GM23338 (cell line): Measurements from ENCODE around the gene RPN2. TPM values are rescaled to one million over a fixed set of nuclear protein-coding genes. Genes with fewer than 3 reads are reported as not detected.

ENCODE experiments used
- ATAC-seq: fragments of 200-7000 bp; cut with Tn5 transposase; 3 replicates; pipeline ENCODE4 v1.9.1; 2020
- DNase-seq: peaks from one replicate; pipeline ENCODE4 v3.0.0-alpha.2; 2015; ENCODE audit warnings: low spot score
- H2AFZ ChIP-seq: fragments of 200-600 bp; sonication (generic); 2 replicates; pipeline ENCODE4 v1.8.0; 2016; ENCODE audit warnings: antibody characterized with exemption, mild to moderate bottlenecking, moderate library complexity
- H3F3A ChIP-seq: fragments of 200-600 bp; sonication (generic); replicated peaks from 2 replicates; pipeline ENCODE4 v1.8.0; 2017; ENCODE audit warnings: antibody characterized with exemption, mixed run types, low read depth
- H3K27ac ChIP-seq: fragments of 200-600 bp; sonication (generic); 2 replicates; pipeline ENCODE4 v1.6.1; 2016; ENCODE audit warnings: low read depth
- H3K27me3 ChIP-seq: fragments of 200-600 bp; sonication (generic); 2 replicates; pipeline ENCODE4 v1.8.0; 2016; ENCODE audit warnings: mild to moderate bottlenecking, mixed run types, moderate library complexity; ENCODE audit not compliant: insufficient read depth
- H3K36me3 ChIP-seq: fragments of 200-600 bp; sonication (generic); 2 replicates; pipeline ENCODE4 v1.8.0; 2016; ENCODE audit warnings: mild to moderate bottlenecking; ENCODE audit not compliant: insufficient read depth
- H3K4me1 ChIP-seq: fragments of 200-600 bp; sonication (generic); 2 replicates; pipeline ENCODE4 v1.8.0; 2016; ENCODE audit warnings: mild to moderate bottlenecking, moderate library complexity; ENCODE audit not compliant: insufficient read depth
- H3K4me2 ChIP-seq: fragments of 200-600 bp; sonication (generic); 2 replicates; pipeline ENCODE4 v1.7.1; 2017; ENCODE audit warnings: mixed run types
- H3K4me3 ChIP-seq: fragments of 200-600 bp; sonication (generic); 2 replicates; pipeline ENCODE4 v1.6.1; 2016; ENCODE audit warnings: mixed run types
- H3K79me2 ChIP-seq: fragments of 200-600 bp; sonication (generic); replicated peaks from 2 replicates; pipeline ENCODE4 v1.8.0; 2017; ENCODE audit warnings: mild to moderate bottlenecking; ENCODE audit not compliant: insufficient read depth
- H3K9me2 ChIP-seq: fragments of 200-600 bp; sonication (generic); 2 replicates; pipeline ENCODE4 v1.8.0; 2017; ENCODE audit not compliant: insufficient read depth
- H4K20me1 ChIP-seq: fragments of 200-600 bp; sonication (generic); replicated peaks from 2 replicates; pipeline ENCODE4 v1.8.0; 2017; ENCODE audit warnings: mild to moderate bottlenecking; ENCODE audit not compliant: insufficient read depth
- H3K27ac Mint-ChIP-seq: 2 replicates; pipeline ENCODE4 v1.8.0; 2020; ENCODE audit warnings: inconsistent platforms, mild to moderate bottlenecking, moderate library complexity, mixed read lengths
- H3K27me3 Mint-ChIP-seq: 3 replicates; pipeline ENCODE4 v1.8.0; 2022; ENCODE audit warnings: low read depth, mild to moderate bottlenecking, moderate library complexity, mixed read lengths, inconsistent platforms; ENCODE audit not compliant: insufficient read depth, poor library complexity
- H3K36me3 Mint-ChIP-seq: 3 replicates; pipeline ENCODE4 v1.8.0; 2021; ENCODE audit warnings: low read depth, mild to moderate bottlenecking, inconsistent platforms, moderate library complexity, mixed read lengths
- H3K4me1 Mint-ChIP-seq: 3 replicates; pipeline ENCODE4 v1.8.0; 2020; ENCODE audit warnings: mild to moderate bottlenecking, inconsistent platforms, mixed read lengths
- H3K4me3 Mint-ChIP-seq: 3 replicates; pipeline ENCODE4 v1.8.0; 2021; ENCODE audit warnings: moderate library complexity, mild to moderate bottlenecking, inconsistent platforms, mixed read lengths
- H3K9me3 Mint-ChIP-seq: 3 replicates; pipeline ENCODE4 v1.8.0; 2020; ENCODE audit warnings: moderate library complexity, mild to moderate bottlenecking, inconsistent platforms, mixed read lengths
- CREB1 ChIP-seq: fragments of 250-450 bp; sonication (Bioruptor Pico); IDR thresholded peaks from 2 replicates; pipeline ENCODE4 v1.5.0; 2020; ENCODE audit warnings: low read depth, mild to moderate bottlenecking, moderate library complexity
- CTCF ChIP-seq, 2 experiments: fragments of 200-600 bp in 1 of 2; sonication (generic) in 1 of 2; conservative IDR thresholded peaks; 2 replicates each; pipeline versions ENCODE4 v1.5.1 to v1.6.1; 2016 to 2017; ENCODE audit warnings: antibody characterized with exemption in 2 of 2, low read depth in 2 of 2, mild to moderate bottlenecking in 2 of 2, moderate library complexity in 1 of 2
- ETS1 ChIP-seq: IDR thresholded peaks from 2 replicates; pipeline ENCODE4 v1.6.1; 2016; ENCODE audit warnings: antibody characterized with exemption
- EZH2 ChIP-seq: fragments of 200-600 bp; sonication (generic); IDR thresholded peaks from one replicate; pipeline ENCODE4 v1.8.0; 2017; ENCODE audit warnings: antibody characterized with exemption, mild to moderate bottlenecking, low read depth; ENCODE audit not compliant: unreplicated experiment
- EZH2phosphoT487 ChIP-seq: fragments of 200-600 bp; sonication (generic); IDR thresholded peaks from one replicate; pipeline ENCODE4 v1.8.1; 2018; ENCODE audit warnings: antibody characterized with exemption; ENCODE audit not compliant: unreplicated experiment
- JUNB ChIP-seq: IDR thresholded peaks from one replicate; pipeline ENCODE4 v1.6.1; 2016; ENCODE audit warnings: antibody characterized with exemption; ENCODE audit not compliant: unreplicated experiment
- NANOG ChIP-seq: IDR thresholded peaks from 2 replicates; pipeline ENCODE4 v1.6.1; 2016; ENCODE audit warnings: antibody characterized with exemption, borderline replicate concordance
- POLR2AphosphoS5 ChIP-seq: IDR thresholded peaks from 2 replicates; pipeline ENCODE4 v1.6.1; 2016; ENCODE audit warnings: antibody characterized with exemption, low read depth
- REST ChIP-seq: IDR thresholded peaks from one replicate; pipeline ENCODE4 v1.6.1; 2018; ENCODE audit warnings: antibody characterized with exemption; ENCODE audit not compliant: unreplicated experiment
- STAT1 ChIP-seq: IDR thresholded peaks from one replicate; pipeline ENCODE4 v1.6.1; 2016; ENCODE audit warnings: antibody characterized with exemption; ENCODE audit not compliant: unreplicated experiment
- ZNF114 ChIP-seq: fragments of 250-450 bp; sonication (Bioruptor Pico); IDR thresholded peaks from 2 replicates; pipeline ENCODE4 v1.5.0; 2020; ENCODE audit warnings: mild to moderate bottlenecking, moderate library complexity
- ZNF331 ChIP-seq: fragments of 250-450 bp; sonication (Bioruptor Pico); IDR thresholded peaks from 2 replicates; pipeline ENCODE4 v1.5.0; 2020; ENCODE audit warnings: low read depth, mild to moderate bottlenecking, moderate library complexity
- ZNF462 ChIP-seq: fragments of 250-450 bp; sonication (Bioruptor Pico); IDR thresholded peaks from 2 replicates; pipeline ENCODE4 v1.5.0; 2020; ENCODE audit warnings: mild to moderate bottlenecking, moderate library complexity
- polyA plus RNA-seq: library from polyadenylated mRNA; unstranded; fragments of >200 nt; fragmentation: Nextera tagmentation; extraction: Ambion mirVana; gene quantifications from 2 replicates; pipeline ENCODE4 v1.2.1, GENCODE V29; 2016
- total RNA-seq: library from RNA; depleted of rRNA; stranded (reverse); fragments of >200 nt; shearing (Covaris generic); gene quantifications from 2 replicates; pipeline ENCODE4 v1.2.3, GENCODE V29; 2014

The RPN2 gene
- total and polyA plus RNA-seq, 2 experiments from 2014 or later, result 244 to 302 TPM

- H3K36me3 ChIP-seq, result peaks cover 40% of the 10 kb centered on the region
- H3F3A ChIP-seq, result no peaks in the 10 kb centered on the region; the same call in 1 of the 2 replicates
- no peaks in the 10 kb centered on the region for H3K9me3 Mint-ChIP-seq
- no peak overlapping the region for H3K4me3 Mint-ChIP-seq
- H3K9me2 ChIP-seq, result no peaks in the 10 kb centered on the region
- no peak overlapping the region for H3K4me3 ChIP-seq
- peaks cover 75% of the 10 kb centered on the region for H3K36me3 Mint-ChIP-seq
- H3K79me2 ChIP-seq, result peaks cover 54% of the 10 kb centered on the region
- TF ChIP-seq EZH2 (no peak), ZNF331 (CRISPR knock-in tag) (no peak), ZNF462 (CRISPR knock-in tag) (no peak), ZNF114 (CRISPR knock-in tag) (no peak), NANOG (no peak), REST (no peak), ETS1 (no peak), CTCF (conservative IDR thresholded peaks at IDR 0.05; ENCODE audit: low read depth in 2 of 2) (no peak), STAT1 (no peak), POLR2AphosphoS5 (no peak), CREB1 (CRISPR knock-in tag) (no peak), JUNB (no peak), EZH2phosphoT487 (no peak)
- H2AFZ ChIP-seq, result no peak overlapping the region
- no peak overlapping the region for H3K4me2 ChIP-seq
- H3K27ac Mint-ChIP-seq, result peak overlapping the region; percentile 4
- 0 out of 2 replicates have a peak, but pooled peaks cover 11% of the 10 kb centered on the region for H4K20me1 ChIP-seq
- H3K27ac ChIP-seq, result peak overlapping the region; percentile 61
- DNase-seq (no peak), ATAC-seq (no peak)
- H3K4me1 ChIP-seq, result 0 out of 2 replicates have a peak, but pooled peaks cover 7% of the 10 kb centered on the region
- H3K27me3 Mint-ChIP-seq, result peaks cover 7% of the 10 kb centered on the region
- H3K4me1 Mint-ChIP-seq, result peaks cover 26% of the 10 kb centered on the region
- no peaks in the 10 kb centered on the region for H3K27me3 ChIP-seq
Measured at GRCh38 chr20:37219751-37220668, 40.9 kb downstream of the RPN2 start.
